GM12878 (cell line): ENCODE measurements around the gene NHSL1.

Source experiments
- BRCA1 ChIP-seq: IDR thresholded peaks from 2 replicates; pipeline ENCODE4 v1.6.1; 2011; ENCODE audit warnings: low read depth, low read length, improper control_type of control experiment
- CHD2 ChIP-seq: IDR thresholded peaks from 2 replicates; pipeline ENCODE4 v1.6.1; 2011; ENCODE audit warnings: low read depth, low read length, improper control_type of control experiment, borderline replicate concordance
- EZH2 ChIP-seq: IDR thresholded peaks from 2 replicates; pipeline ENCODE4 v1.6.1; 2012; ENCODE audit warnings: low read depth, mild to moderate bottlenecking, control low read depth, inconsistent platforms, low read length, borderline replicate concordance; ENCODE audit not compliant: control insufficient read depth
- FOS ChIP-seq: IDR thresholded peaks from 3 replicates; pipeline ENCODE4 v1.6.1; 2011; ENCODE audit warnings: borderline replicate concordance; ENCODE audit not compliant: insufficient read length; ENCODE audit errors: extremely low read depth
- NFIC ChIP-seq: IDR thresholded peaks from 2 replicates; pipeline ENCODE4 v1.6.1; 2012; ENCODE audit warnings: low read depth, mild to moderate bottlenecking, inconsistent platforms, low read length, moderate library complexity
- POLR2A ChIP-seq: IDR thresholded peaks from 2 replicates; pipeline ENCODE4 v1.6.1; 2011; ENCODE audit warnings: low read depth, mild to moderate bottlenecking, low read length
- POLR2AphosphoS5 ChIP-seq: IDR thresholded peaks from 2 replicates; pipeline ENCODE4 v1.6.1; 2011; ENCODE audit warnings: mild to moderate bottlenecking, low read length, inconsistent platforms
- SREBF2 ChIP-seq: IDR thresholded peaks from 2 replicates; pipeline ENCODE4 v1.6.1; 2012; ENCODE audit warnings: mild to moderate bottlenecking, low read length
- TAF1 ChIP-seq: IDR thresholded peaks from 2 replicates; pipeline ENCODE4 v1.6.1; 2011; ENCODE audit warnings: mild to moderate bottlenecking, low read depth, low read length, borderline replicate concordance
- TF ChIP-seq, protein P1 (sequence below), 3 experiments: IDR thresholded peaks in 2 of 3; conservative IDR thresholded peaks in 1 of 3; 2 replicates each; pipeline ENCODE4 v1.5.1; 2011; ENCODE audit warnings: low read depth in 3 of 3, low read length in 3 of 3, mild to moderate bottlenecking in 3 of 3, control low read depth in 2 of 3, moderate library complexity in 2 of 3, inconsistent platforms in 1 of 3, mixed read lengths in 1 of 3; ENCODE audit not compliant: control insufficient read depth in 2 of 3, insufficient read depth in 1 of 3; ENCODE audit errors: extremely low read depth in 1 of 3
- TF ChIP-seq, protein P2 (sequence below): IDR thresholded peaks from 2 replicates; pipeline ENCODE4 v1.6.1; 2011; ENCODE audit warnings: low read depth, mild to moderate bottlenecking, low read length, moderate library complexity, borderline replicate concordance; ENCODE audit errors: extremely low read depth
- TF ChIP-seq, protein P3 (sequence below): IDR thresholded peaks from 2 replicates; pipeline ENCODE4 v1.6.1; 2012; ENCODE audit warnings: mild to moderate bottlenecking, low read depth, low read length

DNA sequence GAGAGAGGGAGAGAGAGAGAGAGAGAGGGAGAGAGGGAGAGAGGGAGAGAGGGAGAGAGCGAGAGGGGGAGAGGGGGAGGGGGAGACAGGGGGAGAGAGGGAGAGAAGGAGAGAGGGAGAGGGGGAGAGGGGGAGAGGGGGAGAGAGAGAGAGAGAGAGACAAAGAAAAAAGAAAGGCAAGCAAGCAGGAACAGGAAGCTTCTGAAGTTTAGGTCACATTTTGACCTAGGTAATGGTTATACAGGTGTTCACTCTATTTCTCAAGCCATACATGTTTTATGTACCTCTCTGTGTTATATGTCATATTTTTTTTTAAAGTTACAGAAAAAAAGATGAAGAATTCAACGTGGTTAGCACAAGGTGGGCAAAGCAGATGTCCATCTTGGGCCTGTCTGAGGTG is 9.4 kb downstream of the NHSL1 start:
- TF ChIP-seq, protein P1, sequence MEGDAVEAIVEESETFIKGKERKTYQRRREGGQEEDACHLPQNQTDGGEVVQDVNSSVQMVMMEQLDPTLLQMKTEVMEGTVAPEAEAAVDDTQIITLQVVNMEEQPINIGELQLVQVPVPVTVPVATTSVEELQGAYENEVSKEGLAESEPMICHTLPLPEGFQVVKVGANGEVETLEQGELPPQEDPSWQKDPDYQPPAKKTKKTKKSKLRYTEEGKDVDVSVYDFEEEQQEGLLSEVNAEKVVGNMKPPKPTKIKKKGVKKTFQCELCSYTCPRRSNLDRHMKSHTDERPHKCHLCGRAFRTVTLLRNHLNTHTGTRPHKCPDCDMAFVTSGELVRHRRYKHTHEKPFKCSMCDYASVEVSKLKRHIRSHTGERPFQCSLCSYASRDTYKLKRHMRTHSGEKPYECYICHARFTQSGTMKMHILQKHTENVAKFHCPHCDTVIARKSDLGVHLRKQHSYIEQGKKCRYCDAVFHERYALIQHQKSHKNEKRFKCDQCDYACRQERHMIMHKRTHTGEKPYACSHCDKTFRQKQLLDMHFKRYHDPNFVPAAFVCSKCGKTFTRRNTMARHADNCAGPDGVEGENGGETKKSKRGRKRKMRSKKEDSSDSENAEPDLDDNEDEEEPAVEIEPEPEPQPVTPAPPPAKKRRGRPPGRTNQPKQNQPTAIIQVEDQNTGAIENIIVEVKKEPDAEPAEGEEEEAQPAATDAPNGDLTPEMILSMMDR (IDR thresholded peaks at IDR 0.05 in 2 of 3, conservative IDR thresholded peaks at IDR 0.05 in 1 of 3; ENCODE audit: control insufficient read depth in 2 of 3, extremely low read depth in 1 of 3, insufficient read depth in 1 of 3, low read depth in 3 of 3, low read length in 3 of 3), result no peak
- no peak for TF ChIP-seq POLR2A
- TF ChIP-seq FOS, result no peak
- no peak for TF ChIP-seq SREBF2
- TF ChIP-seq TAF1, result no peak
- no peak for TF ChIP-seq BRCA1
- TF ChIP-seq CHD2, result no peak
- TF ChIP-seq POLR2AphosphoS5, result no peak
- TF ChIP-seq, protein P2, sequence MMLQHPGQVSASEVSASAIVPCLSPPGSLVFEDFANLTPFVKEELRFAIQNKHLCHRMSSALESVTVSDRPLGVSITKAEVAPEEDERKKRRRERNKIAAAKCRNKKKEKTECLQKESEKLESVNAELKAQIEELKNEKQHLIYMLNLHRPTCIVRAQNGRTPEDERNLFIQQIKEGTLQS, result no peak
- TF ChIP-seq NFIC, result no peak
- no peak for TF ChIP-seq EZH2
- TF ChIP-seq, protein P3, sequence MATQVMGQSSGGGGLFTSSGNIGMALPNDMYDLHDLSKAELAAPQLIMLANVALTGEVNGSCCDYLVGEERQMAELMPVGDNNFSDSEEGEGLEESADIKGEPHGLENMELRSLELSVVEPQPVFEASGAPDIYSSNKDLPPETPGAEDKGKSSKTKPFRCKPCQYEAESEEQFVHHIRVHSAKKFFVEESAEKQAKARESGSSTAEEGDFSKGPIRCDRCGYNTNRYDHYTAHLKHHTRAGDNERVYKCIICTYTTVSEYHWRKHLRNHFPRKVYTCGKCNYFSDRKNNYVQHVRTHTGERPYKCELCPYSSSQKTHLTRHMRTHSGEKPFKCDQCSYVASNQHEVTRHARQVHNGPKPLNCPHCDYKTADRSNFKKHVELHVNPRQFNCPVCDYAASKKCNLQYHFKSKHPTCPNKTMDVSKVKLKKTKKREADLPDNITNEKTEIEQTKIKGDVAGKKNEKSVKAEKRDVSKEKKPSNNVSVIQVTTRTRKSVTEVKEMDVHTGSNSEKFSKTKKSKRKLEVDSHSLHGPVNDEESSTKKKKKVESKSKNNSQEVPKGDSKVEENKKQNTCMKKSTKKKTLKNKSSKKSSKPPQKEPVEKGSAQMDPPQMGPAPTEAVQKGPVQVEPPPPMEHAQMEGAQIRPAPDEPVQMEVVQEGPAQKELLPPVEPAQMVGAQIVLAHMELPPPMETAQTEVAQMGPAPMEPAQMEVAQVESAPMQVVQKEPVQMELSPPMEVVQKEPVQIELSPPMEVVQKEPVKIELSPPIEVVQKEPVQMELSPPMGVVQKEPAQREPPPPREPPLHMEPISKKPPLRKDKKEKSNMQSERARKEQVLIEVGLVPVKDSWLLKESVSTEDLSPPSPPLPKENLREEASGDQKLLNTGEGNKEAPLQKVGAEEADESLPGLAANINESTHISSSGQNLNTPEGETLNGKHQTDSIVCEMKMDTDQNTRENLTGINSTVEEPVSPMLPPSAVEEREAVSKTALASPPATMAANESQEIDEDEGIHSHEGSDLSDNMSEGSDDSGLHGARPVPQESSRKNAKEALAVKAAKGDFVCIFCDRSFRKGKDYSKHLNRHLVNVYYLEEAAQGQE, result no peak
